ENCODE measurements around the gene INSRR. TPM values are rescaled to one million over a fixed set of nuclear protein-coding genes. Genes with fewer than 3 reads are reported as not detected.

INSRR gene
- total RNA-seq, 2 experiments from 2014 or later: 0.47 to 0.54 TPM

GRCh38 chr1:156836041-156836654 lies 22.8 kb downstream of the INSRR start:
- Mint-ChIP-seq H3K9me3 (no peaks in the 10 kb centered on the region), H3K4me3 (peak overlapping the region; percentile 12), H3K4me1 (ENCODE audit: low read depth) (peaks cover 46% of the 10 kb centered on the region), H3K27me3 (peaks cover 21% of the 10 kb centered on the region), H3K36me3 (ENCODE audit: low read depth) (no peaks in the 10 kb centered on the region), H3K27ac (peak overlapping the region; percentile 70)
- DNase-seq: peak; percentile 84
- peak; percentile 74 for ATAC-seq
- ChIA-PET POLR2A (interaction anchor here (0.7 to 2.1 kb wide), 3 partner anchors 14 to 23 kb away, joined by 3 to 12 read pairs (median 4); partner anchors contain the start of genes INSRR and SH2D2A), CTCF (interaction anchor here (0.9 to 13.7 kb wide), 8 partner anchors 11 to 110 kb away, joined by 3 to 273 read pairs (median 49); partner anchors contain the start of genes INSRR, NTRK1 and PEAR1)
- TF ChIP-seq, protein P1, sequence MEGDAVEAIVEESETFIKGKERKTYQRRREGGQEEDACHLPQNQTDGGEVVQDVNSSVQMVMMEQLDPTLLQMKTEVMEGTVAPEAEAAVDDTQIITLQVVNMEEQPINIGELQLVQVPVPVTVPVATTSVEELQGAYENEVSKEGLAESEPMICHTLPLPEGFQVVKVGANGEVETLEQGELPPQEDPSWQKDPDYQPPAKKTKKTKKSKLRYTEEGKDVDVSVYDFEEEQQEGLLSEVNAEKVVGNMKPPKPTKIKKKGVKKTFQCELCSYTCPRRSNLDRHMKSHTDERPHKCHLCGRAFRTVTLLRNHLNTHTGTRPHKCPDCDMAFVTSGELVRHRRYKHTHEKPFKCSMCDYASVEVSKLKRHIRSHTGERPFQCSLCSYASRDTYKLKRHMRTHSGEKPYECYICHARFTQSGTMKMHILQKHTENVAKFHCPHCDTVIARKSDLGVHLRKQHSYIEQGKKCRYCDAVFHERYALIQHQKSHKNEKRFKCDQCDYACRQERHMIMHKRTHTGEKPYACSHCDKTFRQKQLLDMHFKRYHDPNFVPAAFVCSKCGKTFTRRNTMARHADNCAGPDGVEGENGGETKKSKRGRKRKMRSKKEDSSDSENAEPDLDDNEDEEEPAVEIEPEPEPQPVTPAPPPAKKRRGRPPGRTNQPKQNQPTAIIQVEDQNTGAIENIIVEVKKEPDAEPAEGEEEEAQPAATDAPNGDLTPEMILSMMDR (IDR thresholded peaks at IDR 0.05): no peak
- intact Hi-C loops (cut with micrococcal nuclease): loop anchor here (5.0 kb wide), 1 partner anchor 56 kb away; the partner anchor contains the start of gene PEAR1

DNA sequence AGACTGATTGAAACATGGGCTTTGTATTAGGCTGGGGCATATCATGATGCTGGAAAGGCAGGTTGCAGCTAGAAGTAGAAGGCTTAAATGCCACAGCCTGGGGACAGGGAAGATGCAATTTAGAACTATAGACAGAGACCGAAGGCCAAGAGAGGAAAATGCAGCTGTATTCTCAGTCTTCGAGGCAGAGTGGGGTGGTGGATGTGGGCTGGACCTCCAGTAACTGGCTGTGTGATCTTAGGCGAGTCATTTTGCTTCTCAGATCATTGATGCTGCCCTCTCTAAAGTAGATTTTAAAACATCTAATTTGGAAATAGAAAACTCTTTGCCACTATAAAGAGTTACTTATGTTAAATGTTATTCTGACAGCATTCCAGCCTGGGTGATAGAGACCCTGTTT lies 24.6 kb downstream of the INSRR start:
- TF ChIP-seq, protein P1 (IDR thresholded peaks at IDR 0.05): no peak
- CTCF ChIA-PET: interaction anchor here (0.7 to 13.7 kb wide), 6 partner anchors 15 to 63 kb away, joined by 4 to 273 read pairs (median 4); partner anchors contain the start of genes INSRR, NTRK1 and PEAR1

GRCh38 chr1:156833603-156834002 lies 25.3 kb downstream of the INSRR start:
- intact Hi-C loops (cut with micrococcal nuclease): no loop called here
- CTCF ChIA-PET: interaction anchor here (0.7 to 13.7 kb wide), 8 partner anchors 11 to 78 kb away, joined by 3 to 273 read pairs (median 4); partner anchors contain the start of genes INSRR, NTRK1 and PEAR1
- peak; percentile 66 for DNase-seq
- H3K4me1 Mint-ChIP-seq (ENCODE audit: low read depth): peaks cover 40% of the 10 kb centered on the region
- TF ChIP-seq, protein P1 (IDR thresholded peaks at IDR 0.05): no peak
- peak; percentile 70 for ATAC-seq
- no peak overlapping the region for H3K27ac Mint-ChIP-seq
- H3K4me3 Mint-ChIP-seq: no peak overlapping the region
- H3K36me3 Mint-ChIP-seq (ENCODE audit: low read depth): no peaks in the 10 kb centered on the region
- H3K9me3 Mint-ChIP-seq: no peaks in the 10 kb centered on the region
- POLR2A ChIA-PET: interaction anchor here (1.1 to 1.3 kb wide), 4 partner anchors 10 to 36 kb away, joined by 4 to 5 read pairs (median 4); no protein-coding TSS in a partner anchor
- H3K27me3 Mint-ChIP-seq: peaks cover 12% of the 10 kb centered on the region

More for the DNA sequence above, 24.6 kb downstream of the INSRR start:
- no peaks in the 10 kb centered on the region for H3K36me3 Mint-ChIP-seq (ENCODE audit: low read depth)
- POLR2A ChIA-PET: interaction anchor here (1.1 to 1.3 kb wide), 4 partner anchors 10 to 37 kb away, joined by 4 to 5 read pairs (median 4); no protein-coding TSS in a partner anchor
- intact Hi-C loops (cut with micrococcal nuclease): no loop called here
- H3K4me3 Mint-ChIP-seq: no peak overlapping the region
- H3K9me3 Mint-ChIP-seq: no peaks in the 10 kb centered on the region
- peak; percentile 52 for DNase-seq
- peaks cover 16% of the 10 kb centered on the region for H3K27me3 Mint-ChIP-seq
- H3K27ac Mint-ChIP-seq: peak overlapping the region; percentile 11
- peak; percentile 11 for ATAC-seq
- H3K4me1 Mint-ChIP-seq (ENCODE audit: low read depth): peaks cover 42% of the 10 kb centered on the region

DNA sequence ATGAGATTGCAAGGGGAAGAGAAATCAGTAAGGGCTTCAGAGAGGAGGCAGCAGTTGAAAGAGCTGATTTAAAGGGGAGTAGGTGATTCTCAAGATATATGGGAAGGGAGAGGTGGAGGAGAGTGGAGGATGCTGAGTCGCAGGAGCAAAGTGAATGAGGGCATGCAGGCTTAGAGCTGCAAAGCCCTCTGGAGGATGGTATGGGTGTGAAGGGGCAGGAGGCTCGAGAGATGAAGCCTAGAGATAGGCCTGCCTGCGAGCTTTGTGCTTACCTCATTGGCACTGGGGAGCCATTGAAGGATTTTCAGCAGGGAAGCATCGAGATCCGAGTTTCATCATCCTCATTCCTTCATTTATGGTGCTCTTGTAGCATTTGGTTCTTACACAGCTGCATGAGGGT lies 26.5 kb downstream of the INSRR start:
- Mint-ChIP-seq H3K9me3 (no peaks in the 10 kb centered on the region), H3K36me3 (ENCODE audit: low read depth) (no peaks in the 10 kb centered on the region), H3K27ac (no peak overlapping the region), H3K27me3 (peaks cover 10% of the 10 kb centered on the region), H3K4me3 (no peak overlapping the region), H3K4me1 (ENCODE audit: low read depth) (peaks cover 39% of the 10 kb centered on the region)
- intact Hi-C loops (cut with micrococcal nuclease): no loop called here
- ChIA-PET POLR2A (interaction anchor here (0.6 to 1.9 kb wide), 2 partner anchors 10 to 165 kb away, joined by 3 to 5 read pairs; no protein-coding TSS in a partner anchor), CTCF (interaction anchor here (0.9 to 13.7 kb wide), 7 partner anchors 19 to 143 kb away, joined by 4 to 273 read pairs (median 5); partner anchors contain the start of genes INSRR, NTRK1 and PEAR1)
- ATAC-seq (no peak), DNase-seq (no peak)
- TF ChIP-seq, protein P1 (IDR thresholded peaks at IDR 0.05): no peak

All from activated CD8-positive, alpha-beta T cell treated with anti-CD3 and anti-CD28 coated beads for 36 hours (primary cell).